Hepatocyte (in vitro differentiated cells): Measurements from ENCODE around the gene SPHK2.

Experiments
- CTCF ChIP-seq: fragments of 200-600 bp; sonication (generic); IDR thresholded peaks from 2 replicates; pipeline ENCODE4 v1.5.1; 2016; ENCODE audit warnings: antibody characterized with exemption, mild to moderate bottlenecking; ENCODE audit not compliant: poor library complexity
- EZH2 ChIP-seq: fragments of 200-600 bp; sonication (generic); IDR thresholded peaks from 2 replicates; pipeline ENCODE4 v1.6.1; 2016; ENCODE audit warnings: antibody characterized with exemption, mild to moderate bottlenecking, borderline replicate concordance
- EZH2phosphoT487 ChIP-seq: fragments of 200-600 bp; sonication (generic); IDR thresholded peaks from one replicate; pipeline ENCODE4 v1.6.1; 2018; ENCODE audit warnings: antibody characterized with exemption, mild to moderate bottlenecking, low read depth, moderate library complexity; ENCODE audit not compliant: unreplicated experiment, severe bottlenecking

- TF ChIP-seq CTCF (no peak), EZH2phosphoT487 (no peak), EZH2 (no peak)
These were observed 49.5 kb downstream of the SPHK2 start for GRCh38 chr19:48668761-48669160.
